ENCODE measurements around the gene LRRC75A.

DNA sequence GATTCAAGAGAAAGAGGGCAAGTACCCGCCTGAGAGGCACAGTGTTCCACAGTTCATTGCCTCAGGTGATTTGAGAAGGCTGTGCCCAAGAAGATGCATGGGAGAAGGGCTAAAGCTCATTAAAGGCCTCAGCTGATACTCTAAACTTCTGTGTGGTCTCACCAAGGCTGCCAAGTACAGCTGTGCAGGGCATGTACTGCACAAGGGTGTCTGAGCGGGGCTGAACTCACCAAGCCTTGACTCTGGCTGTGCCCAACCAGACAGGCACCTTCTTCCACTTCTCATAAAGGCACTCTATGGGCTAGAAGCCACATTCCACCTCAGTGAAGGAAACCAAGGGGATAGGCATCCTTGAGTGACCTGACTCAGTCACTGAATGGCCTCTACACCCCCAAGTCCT is 12.7 kb downstream of the LRRC75A start:
- no peak for TF ChIP-seq SIN3A (IDR thresholded peaks at IDR 0.05; ENCODE audit: borderline replicate concordance, insufficient read depth, low read length)
- no peak for TF ChIP-seq POLR2AphosphoS5 (IDR thresholded peaks at IDR 0.05; ENCODE audit: low read depth, low read length)
- TF ChIP-seq REST (IDR thresholded peaks at IDR 0.05; ENCODE audit: insufficient read depth in 1 of 2, low read depth in 2 of 2, low read length in 2 of 2) = no peak
